Measurements from ENCODE around the gene SLC1A3.

DNA sequence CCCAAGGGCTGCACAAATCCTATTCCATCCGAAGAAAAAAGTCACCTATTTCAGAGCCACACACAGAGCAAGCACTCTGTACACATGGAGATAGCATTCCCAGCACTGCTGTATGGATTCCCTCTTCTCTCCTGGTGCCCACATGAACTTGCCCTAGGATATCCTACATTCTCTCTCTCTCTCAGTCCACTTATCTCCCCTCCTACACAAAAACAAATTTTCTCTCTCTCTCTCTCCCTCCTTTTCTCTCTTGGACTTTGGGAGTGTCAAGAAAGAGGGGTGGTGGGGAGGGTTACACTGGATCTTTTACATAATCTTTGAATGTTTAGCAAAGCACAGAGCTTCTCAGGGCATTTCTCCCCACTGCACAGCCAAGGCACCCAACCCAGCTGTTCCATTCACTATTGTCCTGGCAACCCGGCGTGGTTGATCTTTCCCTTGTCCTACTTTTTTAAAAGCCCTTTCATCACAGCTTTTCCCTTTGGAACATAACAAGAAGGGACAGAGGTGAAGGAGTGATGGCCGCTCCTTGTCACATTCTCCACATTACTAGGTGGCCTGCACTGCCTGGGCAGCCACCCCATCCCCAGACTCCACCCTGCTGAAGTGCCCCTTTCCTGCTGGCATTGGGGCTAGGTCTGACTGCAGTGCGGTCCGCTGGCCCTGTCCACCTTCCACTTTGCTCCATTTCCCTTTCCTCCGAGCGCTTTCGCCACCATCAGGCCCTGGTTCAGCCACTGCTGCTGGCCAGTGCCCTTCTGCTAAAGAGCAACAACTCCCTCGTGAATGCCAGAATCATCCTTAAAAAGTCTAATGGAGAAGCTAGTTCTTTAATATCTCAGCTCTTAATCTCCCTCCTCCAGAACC is 22.2 kb upstream of the SLC1A3 start:
- TF ChIP-seq, protein P1, sequence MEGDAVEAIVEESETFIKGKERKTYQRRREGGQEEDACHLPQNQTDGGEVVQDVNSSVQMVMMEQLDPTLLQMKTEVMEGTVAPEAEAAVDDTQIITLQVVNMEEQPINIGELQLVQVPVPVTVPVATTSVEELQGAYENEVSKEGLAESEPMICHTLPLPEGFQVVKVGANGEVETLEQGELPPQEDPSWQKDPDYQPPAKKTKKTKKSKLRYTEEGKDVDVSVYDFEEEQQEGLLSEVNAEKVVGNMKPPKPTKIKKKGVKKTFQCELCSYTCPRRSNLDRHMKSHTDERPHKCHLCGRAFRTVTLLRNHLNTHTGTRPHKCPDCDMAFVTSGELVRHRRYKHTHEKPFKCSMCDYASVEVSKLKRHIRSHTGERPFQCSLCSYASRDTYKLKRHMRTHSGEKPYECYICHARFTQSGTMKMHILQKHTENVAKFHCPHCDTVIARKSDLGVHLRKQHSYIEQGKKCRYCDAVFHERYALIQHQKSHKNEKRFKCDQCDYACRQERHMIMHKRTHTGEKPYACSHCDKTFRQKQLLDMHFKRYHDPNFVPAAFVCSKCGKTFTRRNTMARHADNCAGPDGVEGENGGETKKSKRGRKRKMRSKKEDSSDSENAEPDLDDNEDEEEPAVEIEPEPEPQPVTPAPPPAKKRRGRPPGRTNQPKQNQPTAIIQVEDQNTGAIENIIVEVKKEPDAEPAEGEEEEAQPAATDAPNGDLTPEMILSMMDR (IDR thresholded peaks at IDR 0.05): no peak
- TF ChIP-seq EZH2 (IDR thresholded peaks at IDR 0.05): no peak
